ENCODE data around the gene TIMM10B. TPM values are rescaled to one million over a fixed set of nuclear protein-coding genes. Genes with fewer than 3 reads are reported as not detected.

TIMM10B gene
- total and polyA plus RNA-seq, 9 of the 15 experiments (the other 6 are each of a cell fraction or from before 2014, with no cell fraction given) = 43.2 to 163 (median 57.0) TPM

DNA sequence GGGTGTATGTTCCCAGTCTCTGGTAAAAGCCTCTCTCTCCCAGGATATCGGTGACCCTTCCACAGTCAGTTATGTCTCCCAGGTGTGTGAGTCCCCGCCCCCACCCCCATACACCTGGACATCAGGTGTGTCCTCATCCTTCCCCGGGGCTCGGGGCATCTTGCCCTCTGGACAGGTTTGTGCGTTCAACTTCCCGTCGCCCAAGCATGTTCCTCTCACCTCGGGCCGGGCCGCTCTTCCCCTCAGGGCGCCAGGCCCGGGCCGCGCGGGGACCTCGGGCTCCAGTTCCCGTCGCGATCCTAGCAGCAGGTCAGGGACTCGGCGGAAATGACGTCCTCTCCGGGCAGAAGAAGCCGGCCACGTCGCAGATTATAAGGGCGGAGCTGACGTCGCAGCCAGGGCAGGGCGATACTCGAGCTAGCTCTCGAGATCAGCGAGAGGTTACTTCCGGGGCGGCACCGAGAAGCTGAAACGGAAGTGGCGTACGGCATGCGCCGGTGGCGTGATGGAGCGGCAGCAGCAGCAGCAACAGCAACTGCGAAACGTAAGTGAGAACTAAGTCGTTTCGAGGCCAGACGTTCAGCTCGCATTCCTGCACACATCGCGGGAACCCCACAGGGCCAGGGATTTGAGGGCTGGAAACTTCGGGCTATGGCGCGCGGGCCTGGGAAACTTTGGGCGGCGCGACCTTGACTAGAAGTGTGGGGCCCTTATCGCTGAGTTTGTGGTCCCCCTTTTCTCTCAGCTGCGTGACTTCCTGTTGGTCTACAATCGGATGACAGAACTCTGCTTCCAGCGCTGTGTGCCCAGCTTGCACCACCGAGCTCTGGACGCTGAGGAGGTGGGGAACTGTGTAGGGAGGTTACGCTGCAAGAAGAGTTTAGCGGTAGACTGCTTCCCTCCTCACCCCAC is at the start of gene TIMM10B, which contains the start of gene ARFIP2 (continued):
- TF ChIP-seq, protein P1, sequence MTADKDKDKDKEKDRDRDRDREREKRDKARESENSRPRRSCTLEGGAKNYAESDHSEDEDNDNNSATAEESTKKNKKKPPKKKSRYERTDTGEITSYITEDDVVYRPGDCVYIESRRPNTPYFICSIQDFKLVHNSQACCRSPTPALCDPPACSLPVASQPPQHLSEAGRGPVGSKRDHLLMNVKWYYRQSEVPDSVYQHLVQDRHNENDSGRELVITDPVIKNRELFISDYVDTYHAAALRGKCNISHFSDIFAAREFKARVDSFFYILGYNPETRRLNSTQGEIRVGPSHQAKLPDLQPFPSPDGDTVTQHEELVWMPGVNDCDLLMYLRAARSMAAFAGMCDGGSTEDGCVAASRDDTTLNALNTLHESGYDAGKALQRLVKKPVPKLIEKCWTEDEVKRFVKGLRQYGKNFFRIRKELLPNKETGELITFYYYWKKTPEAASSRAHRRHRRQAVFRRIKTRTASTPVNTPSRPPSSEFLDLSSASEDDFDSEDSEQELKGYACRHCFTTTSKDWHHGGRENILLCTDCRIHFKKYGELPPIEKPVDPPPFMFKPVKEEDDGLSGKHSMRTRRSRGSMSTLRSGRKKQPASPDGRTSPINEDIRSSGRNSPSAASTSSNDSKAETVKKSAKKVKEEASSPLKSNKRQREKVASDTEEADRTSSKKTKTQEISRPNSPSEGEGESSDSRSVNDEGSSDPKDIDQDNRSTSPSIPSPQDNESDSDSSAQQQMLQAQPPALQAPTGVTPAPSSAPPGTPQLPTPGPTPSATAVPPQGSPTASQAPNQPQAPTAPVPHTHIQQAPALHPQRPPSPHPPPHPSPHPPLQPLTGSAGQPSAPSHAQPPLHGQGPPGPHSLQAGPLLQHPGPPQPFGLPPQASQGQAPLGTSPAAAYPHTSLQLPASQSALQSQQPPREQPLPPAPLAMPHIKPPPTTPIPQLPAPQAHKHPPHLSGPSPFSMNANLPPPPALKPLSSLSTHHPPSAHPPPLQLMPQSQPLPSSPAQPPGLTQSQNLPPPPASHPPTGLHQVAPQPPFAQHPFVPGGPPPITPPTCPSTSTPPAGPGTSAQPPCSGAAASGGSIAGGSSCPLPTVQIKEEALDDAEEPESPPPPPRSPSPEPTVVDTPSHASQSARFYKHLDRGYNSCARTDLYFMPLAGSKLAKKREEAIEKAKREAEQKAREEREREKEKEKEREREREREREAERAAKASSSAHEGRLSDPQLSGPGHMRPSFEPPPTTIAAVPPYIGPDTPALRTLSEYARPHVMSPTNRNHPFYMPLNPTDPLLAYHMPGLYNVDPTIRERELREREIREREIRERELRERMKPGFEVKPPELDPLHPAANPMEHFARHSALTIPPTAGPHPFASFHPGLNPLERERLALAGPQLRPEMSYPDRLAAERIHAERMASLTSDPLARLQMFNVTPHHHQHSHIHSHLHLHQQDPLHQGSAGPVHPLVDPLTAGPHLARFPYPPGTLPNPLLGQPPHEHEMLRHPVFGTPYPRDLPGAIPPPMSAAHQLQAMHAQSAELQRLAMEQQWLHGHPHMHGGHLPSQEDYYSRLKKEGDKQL (CRISPR knock-in tag; IDR thresholded peaks at IDR 0.05; ENCODE audit: borderline replicate concordance) = no peak
- TF ChIP-seq, protein P2, sequence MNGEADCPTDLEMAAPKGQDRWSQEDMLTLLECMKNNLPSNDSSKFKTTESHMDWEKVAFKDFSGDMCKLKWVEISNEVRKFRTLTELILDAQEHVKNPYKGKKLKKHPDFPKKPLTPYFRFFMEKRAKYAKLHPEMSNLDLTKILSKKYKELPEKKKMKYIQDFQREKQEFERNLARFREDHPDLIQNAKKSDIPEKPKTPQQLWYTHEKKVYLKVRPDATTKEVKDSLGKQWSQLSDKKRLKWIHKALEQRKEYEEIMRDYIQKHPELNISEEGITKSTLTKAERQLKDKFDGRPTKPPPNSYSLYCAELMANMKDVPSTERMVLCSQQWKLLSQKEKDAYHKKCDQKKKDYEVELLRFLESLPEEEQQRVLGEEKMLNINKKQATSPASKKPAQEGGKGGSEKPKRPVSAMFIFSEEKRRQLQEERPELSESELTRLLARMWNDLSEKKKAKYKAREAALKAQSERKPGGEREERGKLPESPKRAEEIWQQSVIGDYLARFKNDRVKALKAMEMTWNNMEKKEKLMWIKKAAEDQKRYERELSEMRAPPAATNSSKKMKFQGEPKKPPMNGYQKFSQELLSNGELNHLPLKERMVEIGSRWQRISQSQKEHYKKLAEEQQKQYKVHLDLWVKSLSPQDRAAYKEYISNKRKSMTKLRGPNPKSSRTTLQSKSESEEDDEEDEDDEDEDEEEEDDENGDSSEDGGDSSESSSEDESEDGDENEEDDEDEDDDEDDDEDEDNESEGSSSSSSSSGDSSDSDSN (IDR thresholded peaks at IDR 0.05; ENCODE audit: borderline replicate concordance in 1 of 2, low read depth in 2 of 2, low read length in 2 of 2) = no peak
- TF ChIP-seq ILF3 (IDR thresholded peaks at IDR 0.05; ENCODE audit: borderline replicate concordance) (no peak; the same call in 1 of the 2 replicates), ZNF277 (CRISPR knock-in tag; IDR thresholded peaks at IDR 0.05; ENCODE audit: borderline replicate concordance) (no peak), L3MBTL2 (IDR thresholded peaks at IDR 0.05) (peak; percentile 82), SMARCC2 (IDR thresholded peaks at IDR 0.05; ENCODE audit: low read depth) (no peak)
- TF ChIP-seq, protein P3, sequence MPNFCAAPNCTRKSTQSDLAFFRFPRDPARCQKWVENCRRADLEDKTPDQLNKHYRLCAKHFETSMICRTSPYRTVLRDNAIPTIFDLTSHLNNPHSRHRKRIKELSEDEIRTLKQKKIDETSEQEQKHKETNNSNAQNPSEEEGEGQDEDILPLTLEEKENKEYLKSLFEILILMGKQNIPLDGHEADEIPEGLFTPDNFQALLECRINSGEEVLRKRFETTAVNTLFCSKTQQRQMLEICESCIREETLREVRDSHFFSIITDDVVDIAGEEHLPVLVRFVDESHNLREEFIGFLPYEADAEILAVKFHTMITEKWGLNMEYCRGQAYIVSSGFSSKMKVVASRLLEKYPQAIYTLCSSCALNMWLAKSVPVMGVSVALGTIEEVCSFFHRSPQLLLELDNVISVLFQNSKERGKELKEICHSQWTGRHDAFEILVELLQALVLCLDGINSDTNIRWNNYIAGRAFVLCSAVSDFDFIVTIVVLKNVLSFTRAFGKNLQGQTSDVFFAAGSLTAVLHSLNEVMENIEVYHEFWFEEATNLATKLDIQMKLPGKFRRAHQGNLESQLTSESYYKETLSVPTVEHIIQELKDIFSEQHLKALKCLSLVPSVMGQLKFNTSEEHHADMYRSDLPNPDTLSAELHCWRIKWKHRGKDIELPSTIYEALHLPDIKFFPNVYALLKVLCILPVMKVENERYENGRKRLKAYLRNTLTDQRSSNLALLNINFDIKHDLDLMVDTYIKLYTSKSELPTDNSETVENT (CRISPR knock-in tag; IDR thresholded peaks at IDR 0.05) = no peak
- TF ChIP-seq, protein P4, sequence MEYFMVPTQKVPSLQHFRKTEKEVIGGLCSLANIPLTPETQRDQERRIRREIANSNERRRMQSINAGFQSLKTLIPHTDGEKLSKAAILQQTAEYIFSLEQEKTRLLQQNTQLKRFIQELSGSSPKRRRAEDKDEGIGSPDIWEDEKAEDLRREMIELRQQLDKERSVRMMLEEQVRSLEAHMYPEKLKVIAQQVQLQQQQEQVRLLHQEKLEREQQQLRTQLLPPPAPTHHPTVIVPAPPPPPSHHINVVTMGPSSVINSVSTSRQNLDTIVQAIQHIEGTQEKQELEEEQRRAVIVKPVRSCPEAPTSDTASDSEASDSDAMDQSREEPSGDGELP (CRISPR knock-in tag; IDR thresholded peaks at IDR 0.05; ENCODE audit: borderline replicate concordance) = peak; percentile 83
